Measurements from ENCODE around the gene FZD2. TPM values are rescaled to one million over a fixed set of nuclear protein-coding genes. Genes with fewer than 3 reads are reported as not detected.
A peak's percentile ranks its signal among the peaks of the same experiment; 100 is the strongest.

The FZD2 gene
- total and polyA plus RNA-seq, 2 of the 8 experiments (the other 6 are each of a cell fraction or from before 2014, with no cell fraction given), result 17.6 to 86.7 TPM

GRCh38 chr17:44604768-44605485 is 47.6 kb downstream of the FZD2 start:
- ChIA-PET POLR2A (ENCODE audit: partially characterized antibody) (no interaction called here), CTCF (ENCODE audit: partially characterized antibody) (interaction anchor here (0.6 to 2.2 kb wide), 7 partner anchors 11 to 229 kb away, joined by 3 to 13 read pairs (median 5); no protein-coding TSS in a partner anchor)
- Histone ChIP-seq H2BK5ac (ENCODE audit: low read depth, low read length) (peak overlapping the region; percentile 7; the same call in 1 of the 2 replicates), H3K18ac (ENCODE audit: extremely low read depth, low read length) (no peak overlapping the region), H2BK120ac (replicated peaks; ENCODE audit: low read depth, low read length) (no peak overlapping the region), H3K9ac (replicated peaks in 1 of 4; ENCODE audit: extremely low read depth in 1 of 4, low read depth in 3 of 4, low read length in 3 of 4) (no peak overlapping the region), H2BK15ac (ENCODE audit: low read length) (no peak overlapping the region; the same call in 1 of the 2 replicates), H3K36me3 (ENCODE audit: control insufficient read depth in 2 of 4, insufficient read depth in 4 of 4, low read length in 3 of 4) (no peaks in the 10 kb centered on the region), H3K23ac (ENCODE audit: insufficient read length) (no peak overlapping the region), H4K5ac (ENCODE audit: insufficient read length, low read depth, low read length) (no peak overlapping the region), H3K27me3 (replicated peaks in 1 of 4; ENCODE audit: control insufficient read depth in 3 of 4, extremely low read depth in 1 of 4, insufficient read depth in 3 of 4, low read length in 3 of 4) (no peaks in the 10 kb centered on the region), H3K4me1 (replicated peaks in 1 of 4; ENCODE audit: control insufficient read depth in 3 of 4, insufficient read depth in 4 of 4, low read length in 3 of 4) (peaks cover 4 to 19% (median 13%) of the 10 kb centered on the region in 4 experiments), H3K4me2 (ENCODE audit: insufficient read depth in 1 of 2, low read depth in 2 of 2, low read length in 2 of 2) (no peak overlapping the region), H4K8ac (ENCODE audit: extremely low read depth, insufficient read depth, low read length) (peak overlapping the region; percentile 17; the same call in 1 of the 2 replicates), H3K23me2 (ENCODE audit: low read depth, low read length) (no peaks in the 10 kb centered on the region), H3K79me1 (ENCODE audit: low read depth, low read length) (no peaks in the 10 kb centered on the region), H3K27ac (ENCODE audit: low read depth, low read length) (no peak overlapping the region), H3K79me2 (ENCODE audit: control insufficient read depth in 1 of 2, insufficient read depth in 2 of 2, low read length in 2 of 2) (no peaks in the 10 kb centered on the region), H2AFZ (ENCODE audit: low read length) (no peak overlapping the region), H3K56ac (replicated peaks; ENCODE audit: insufficient read length, low read depth, low read length) (no peak overlapping the region), H3K14ac (ENCODE audit: insufficient read length) (no peak overlapping the region), H4K91ac (replicated peaks; ENCODE audit: insufficient read length, low read length) (no peak overlapping the region), H2AK5ac (ENCODE audit: low read depth, low read length) (0 out of 2 replicates have a peak overlapping the region, but pooled peaks have one; percentile 11), H2BK12ac (ENCODE audit: low read depth, low read length) (no peak overlapping the region), H4K20me1 (replicated peaks in 1 of 2; ENCODE audit: control insufficient read depth in 1 of 2, insufficient read depth in 2 of 2, low read length in 2 of 2) (no peaks in the 10 kb centered on the region), H3K4me3 (ENCODE audit: extremely low read depth in 1 of 4, insufficient read depth in 2 of 4, low read depth in 3 of 4, low read length in 4 of 4) (no peak overlapping the region), H3K9me3 (ENCODE audit: insufficient read depth in 2 of 2, low read depth in 1 of 2, low read length in 1 of 2) (no peaks in the 10 kb centered on the region), H2BK20ac (ENCODE audit: low read length) (no peak overlapping the region), H3K4ac (replicated peaks; ENCODE audit: insufficient read length, low read depth, low read length) (no peak overlapping the region)
- 86% methylated on average over 8 of the region's 10 CpGs; no CpG with 5 or more reads in 1 of the 2 experiments for WGBS, 2 experiments (ENCODE audit: extremely low coverage in 1 of 2, insufficient coverage in 1 of 2, insufficient read length in 1 of 2, insufficient replicate concordance in 2 of 2, low coverage in 1 of 2, low lambda C conversion rate in 2 of 2, missing lambda C conversion rate in 1 of 2)
- FAIRE-seq (no peak), DNase-seq (ENCODE audit: low read depth in 1 of 2, low spot score in 2 of 2) (no peak)
- no peak for TF ChIP-seq MAX (IDR thresholded peaks at IDR 0.05)
- TF ChIP-seq HDAC6 (IDR thresholded peaks at IDR 0.05; ENCODE audit: low read depth, low read length), result no peak
- no peak for TF ChIP-seq ATF2 (IDR thresholded peaks at IDR 0.05; ENCODE audit: low read length)
- no peak for TF ChIP-seq CBX5 (IDR thresholded peaks at IDR 0.05; ENCODE audit: low read depth, low read length)
- TF ChIP-seq E2F6 (IDR thresholded peaks at IDR 0.05), result no peak
- no peak for TF ChIP-seq BACH1 (IDR thresholded peaks at IDR 0.05; ENCODE audit: low read length)
- TF ChIP-seq GTF2F1 (IDR thresholded peaks at IDR 0.05; ENCODE audit: borderline replicate concordance, low read depth, low read length), result no peak
- no peak for TF ChIP-seq KDM4A (IDR thresholded peaks at IDR 0.05; ENCODE audit: low read depth, low read length, severe bottlenecking)
- no peak for TF ChIP-seq CEBPB (IDR thresholded peaks at IDR 0.05; ENCODE audit: low read depth, low read length)
- TF ChIP-seq GABPA (IDR thresholded peaks at IDR 0.05; ENCODE audit: borderline replicate concordance, insufficient read depth, low read length), result no peak

Measured in H1 (cell line).